ENCODE data around the gene TRIM67. TPM values are rescaled to one million over a fixed set of nuclear protein-coding genes. Genes with fewer than 3 reads are reported as not detected.

TRIM67 gene
- total and polyA plus RNA-seq, 8 donors, result under 0.01 to 0.09 (median 0.05) TPM

GRCh38 chr1:231194843-231195516 lies 33.1 kb downstream of the TRIM67 start:
- FAIRE-seq (no peak), ATAC-seq (peak in 3 of 4 donors; percentile 40 to 60 (median 55)), DNase-seq (peak in 1 of 6 donors; percentile 21)
- 62 to 63% methylated on average over 8 of the region's 8 CpGs for WGBS, 2 donors
- H3K27ac ChIP-seq, result peak overlapping the region in 1 of 4 donors; percentile 27
- no peaks in the 10 kb centered on the region for H3K9me3 ChIP-seq
- no peaks in the 10 kb centered on the region for H3K36me3 ChIP-seq
- H3K4me1 ChIP-seq, result peaks cover 0 to 3% (median 0%) of the 10 kb centered on the region in 3 donors
- H3K27me3 ChIP-seq, result no peaks in the 10 kb centered on the region
- TF ChIP-seq, protein P1, sequence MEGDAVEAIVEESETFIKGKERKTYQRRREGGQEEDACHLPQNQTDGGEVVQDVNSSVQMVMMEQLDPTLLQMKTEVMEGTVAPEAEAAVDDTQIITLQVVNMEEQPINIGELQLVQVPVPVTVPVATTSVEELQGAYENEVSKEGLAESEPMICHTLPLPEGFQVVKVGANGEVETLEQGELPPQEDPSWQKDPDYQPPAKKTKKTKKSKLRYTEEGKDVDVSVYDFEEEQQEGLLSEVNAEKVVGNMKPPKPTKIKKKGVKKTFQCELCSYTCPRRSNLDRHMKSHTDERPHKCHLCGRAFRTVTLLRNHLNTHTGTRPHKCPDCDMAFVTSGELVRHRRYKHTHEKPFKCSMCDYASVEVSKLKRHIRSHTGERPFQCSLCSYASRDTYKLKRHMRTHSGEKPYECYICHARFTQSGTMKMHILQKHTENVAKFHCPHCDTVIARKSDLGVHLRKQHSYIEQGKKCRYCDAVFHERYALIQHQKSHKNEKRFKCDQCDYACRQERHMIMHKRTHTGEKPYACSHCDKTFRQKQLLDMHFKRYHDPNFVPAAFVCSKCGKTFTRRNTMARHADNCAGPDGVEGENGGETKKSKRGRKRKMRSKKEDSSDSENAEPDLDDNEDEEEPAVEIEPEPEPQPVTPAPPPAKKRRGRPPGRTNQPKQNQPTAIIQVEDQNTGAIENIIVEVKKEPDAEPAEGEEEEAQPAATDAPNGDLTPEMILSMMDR (IDR thresholded peaks at IDR 0.05), result no peak
- intact Hi-C loops (cut with DNase I), result no loop called here
- no peak overlapping the region for H3K4me3 ChIP-seq

GRCh38 chr1:231196307-231196706 lies 34.4 kb downstream of the TRIM67 start:
- no peaks in the 10 kb centered on the region for H3K27me3 ChIP-seq
- no peak overlapping the region for H3K27ac ChIP-seq
- FAIRE-seq, result no peak
- H3K4me3 ChIP-seq, result no peak overlapping the region
- DNase-seq, result no peak
- TF ChIP-seq, protein P1 (IDR thresholded peaks at IDR 0.05), result no peak
- 88 to 93% methylated on average over 3 of the region's 3 CpGs for WGBS, 2 donors
- intact Hi-C loops (cut with DNase I), result no loop called here
- ATAC-seq, result no peak
- peaks cover 0 to 3% (median 0%) of the 10 kb centered on the region in 3 donors for H3K4me1 ChIP-seq
- H3K36me3 ChIP-seq, result no peaks in the 10 kb centered on the region
- H3K9me3 ChIP-seq, result no peaks in the 10 kb centered on the region

- H3K4me1 ChIP-seq, result peaks cover 0 to 3% (median 0%) of the 10 kb centered on the region in 3 donors
- DNase-seq, result no peak
Observed at GRCh38 chr1:231196728-231197127, 34.9 kb downstream of the TRIM67 start.

DNA sequence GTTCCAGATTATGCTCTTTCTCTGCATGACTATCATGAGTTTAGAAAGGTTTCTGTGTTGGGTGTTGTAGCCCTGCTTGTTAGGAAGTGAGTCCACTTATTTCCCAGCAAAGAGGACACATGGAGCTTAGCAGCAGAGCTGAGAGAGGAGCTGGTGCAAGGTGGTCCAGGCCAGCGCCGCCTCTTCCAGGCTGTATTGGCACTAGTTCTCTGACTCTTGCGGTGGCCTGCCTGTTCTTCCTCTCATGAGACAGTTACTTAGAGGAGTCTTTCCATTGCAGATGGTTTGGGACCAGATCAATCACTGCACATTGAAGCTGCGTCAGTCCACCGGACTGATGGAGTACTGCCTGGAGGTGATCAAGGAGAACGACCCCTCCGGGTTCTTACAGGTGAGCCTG lies 38.0 kb downstream of the TRIM67 start:
- intact Hi-C loops (cut with DNase I), result loop anchor here in 1 of 3 donors (10.0 kb wide), 1 partner anchor 285 kb away; no protein-coding TSS in a partner anchor
- no peak overlapping the region for H3K4me3 ChIP-seq
- H3K36me3 ChIP-seq, result no peaks in the 10 kb centered on the region
- no peak for FAIRE-seq
- no peak for DNase-seq
- H3K27me3 ChIP-seq, result no peaks in the 10 kb centered on the region
- H3K27ac ChIP-seq, result no peak overlapping the region
- no peaks in the 10 kb centered on the region for H3K9me3 ChIP-seq
- WGBS, 2 donors, result 95 to 96% methylated on average over 7 of the region's 7 CpGs
- no peak for ATAC-seq
- peaks cover 0 to 3% (median 0%) of the 10 kb centered on the region in 3 donors for H3K4me1 ChIP-seq
- TF ChIP-seq, protein P1 (IDR thresholded peaks at IDR 0.05), result no peak

More at GRCh38 chr1:231196728-231197127, 34.9 kb downstream of the TRIM67 start:
- intact Hi-C loops (cut with DNase I), result no loop called here
- WGBS, 2 donors, result 80 to 86% methylated on average over 2 of the region's 2 CpGs
- TF ChIP-seq, protein P1 (IDR thresholded peaks at IDR 0.05), result no peak
- Histone ChIP-seq H3K27me3 (no peaks in the 10 kb centered on the region), H3K9me3 (no peaks in the 10 kb centered on the region), H3K36me3 (no peaks in the 10 kb centered on the region), H3K4me3 (no peak overlapping the region), H3K27ac (no peak overlapping the region)
- ATAC-seq, result no peak
- no peak for FAIRE-seq

All from pancreas (tissue), 10 donors.